Measurements from ENCODE around the gene P2RX7.

DNA sequence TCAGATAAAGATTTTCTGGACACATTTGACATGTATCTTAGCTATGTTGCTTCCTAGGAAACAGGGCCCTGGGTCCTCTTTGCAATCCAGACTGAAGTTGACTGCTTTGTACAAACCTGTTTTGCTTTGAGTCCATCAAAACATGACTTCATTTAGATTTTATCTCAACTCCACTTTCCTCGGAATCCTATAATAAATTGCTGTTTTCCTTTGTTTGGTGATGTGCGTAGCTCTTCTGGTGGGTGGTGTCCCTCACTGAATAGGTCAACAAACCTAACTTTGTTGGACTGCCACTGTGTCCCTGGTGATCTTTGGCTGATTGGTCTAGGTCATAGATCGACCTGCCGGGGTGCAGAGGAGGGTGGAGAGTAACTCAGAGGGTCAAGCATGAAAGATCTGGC lies 735 bp upstream of the P2RX7 start:
- no peak for TF ChIP-seq POLR2A (IDR thresholded peaks at IDR 0.05)
- TF ChIP-seq, protein P1, sequence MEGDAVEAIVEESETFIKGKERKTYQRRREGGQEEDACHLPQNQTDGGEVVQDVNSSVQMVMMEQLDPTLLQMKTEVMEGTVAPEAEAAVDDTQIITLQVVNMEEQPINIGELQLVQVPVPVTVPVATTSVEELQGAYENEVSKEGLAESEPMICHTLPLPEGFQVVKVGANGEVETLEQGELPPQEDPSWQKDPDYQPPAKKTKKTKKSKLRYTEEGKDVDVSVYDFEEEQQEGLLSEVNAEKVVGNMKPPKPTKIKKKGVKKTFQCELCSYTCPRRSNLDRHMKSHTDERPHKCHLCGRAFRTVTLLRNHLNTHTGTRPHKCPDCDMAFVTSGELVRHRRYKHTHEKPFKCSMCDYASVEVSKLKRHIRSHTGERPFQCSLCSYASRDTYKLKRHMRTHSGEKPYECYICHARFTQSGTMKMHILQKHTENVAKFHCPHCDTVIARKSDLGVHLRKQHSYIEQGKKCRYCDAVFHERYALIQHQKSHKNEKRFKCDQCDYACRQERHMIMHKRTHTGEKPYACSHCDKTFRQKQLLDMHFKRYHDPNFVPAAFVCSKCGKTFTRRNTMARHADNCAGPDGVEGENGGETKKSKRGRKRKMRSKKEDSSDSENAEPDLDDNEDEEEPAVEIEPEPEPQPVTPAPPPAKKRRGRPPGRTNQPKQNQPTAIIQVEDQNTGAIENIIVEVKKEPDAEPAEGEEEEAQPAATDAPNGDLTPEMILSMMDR (IDR thresholded peaks at IDR 0.05): no peak
